T-cell (primary cell): ENCODE measurements around the gene TPRX1. TPM values are rescaled to one million over a fixed set of nuclear protein-coding genes. Genes with fewer than 3 reads are reported as not detected.
A peak's percentile ranks its signal among the peaks of the same experiment; 100 is the strongest.

Experiments
- ATAC-seq, 4 experiments: fragments of 200-7000 bp in 3 of 4; fragments of 150-1000 bp in 1 of 4; cut with Tn5 transposase; replicated peaks in 1 of 4; 1 replicate in 3 of 4; 2 replicates in 1 of 4; pipeline ENCODE4 v1.10.0; 2021; ENCODE audit warnings: moderate library complexity in 3 of 4, mild to moderate bottlenecking in 2 of 4, moderate number of reproducible peaks in 1 of 4
- CTCF ChIA-PET, 2 donors: fragments of 300-600 bp; sonication (Branson Sonifier 250); formaldehyde crosslinking; loops; one replicate each; lab custom pipeline; 2022; ENCODE audit warnings: antibody characterized with exemption in 2 of 2; lab: Charles Lee
- POLR2A ChIA-PET, 2 donors: fragments of 300-600 bp; sonication (Branson Sonifier 250); formaldehyde crosslinking; loops; one replicate each; lab custom pipeline; 2022; ENCODE audit warnings: antibody characterized with exemption in 2 of 2; lab: Charles Lee
- DNase-seq, 35 experiments: peaks; one replicate each; pipeline versions ENCODE4 v3.0.0 to v3.0.0-alpha.2; 2013 to 2023
- H3K27ac ChIP-seq: one replicate; pipeline ENCODE4 v1.5.1; 2013; ENCODE audit warnings: low read length
- H3K27me3 ChIP-seq, 2 experiments: replicated peaks in 1 of 2; 1 replicate in 1 of 2; 2 replicates in 1 of 2; pipeline versions ENCODE4 v1.6.1 to v1.7.0; 2013; ENCODE audit warnings: low read length in 1 of 2, mixed read lengths in 1 of 2; ENCODE audit not compliant: control insufficient read depth in 2 of 2, insufficient read depth in 2 of 2; ENCODE audit errors: extremely low read depth in 1 of 2
- H3K36me3 ChIP-seq, 2 donors: 1 replicate in 1 of 2; 2 replicates in 1 of 2; pipeline versions ENCODE4 v1.6.1 to v1.7.0; 2013; ENCODE audit warnings: low read length in 1 of 2; ENCODE audit not compliant: control insufficient read depth in 2 of 2, insufficient read depth in 1 of 2; ENCODE audit errors: extremely low read depth in 1 of 2
- H3K4me1 ChIP-seq, 2 experiments: 1 replicate in 1 of 2; 2 replicates in 1 of 2; pipeline versions ENCODE4 v1.6.1 to v1.7.0; 2013; ENCODE audit warnings: low read length in 2 of 2, mixed read lengths in 1 of 2; ENCODE audit not compliant: insufficient read depth in 2 of 2, control insufficient read depth in 1 of 2; ENCODE audit errors: extremely low read depth in 1 of 2
- H3K4me3 ChIP-seq, 2 donors: 1 replicate in 1 of 2; 2 replicates in 1 of 2; pipeline versions ENCODE4 v1.5.1 to v1.7.0; 2013; ENCODE audit warnings: mild to moderate bottlenecking in 2 of 2, low read length in 1 of 2, moderate library complexity in 1 of 2; ENCODE audit not compliant: control insufficient read depth in 1 of 2; ENCODE audit errors: extremely low read depth in 1 of 2
- H3K9me3 ChIP-seq: 2 replicates; pipeline ENCODE4 v1.7.0; 2013
- H3K27ac Mint-ChIP-seq, 2 donors: one replicate each; pipeline ENCODE4 v1.8.0; 2020 to 2021; ENCODE audit warnings: mild to moderate bottlenecking in 2 of 2, mixed read lengths in 2 of 2
- H3K27me3 Mint-ChIP-seq, 2 donors: one replicate each; pipeline ENCODE4 v1.8.0; 2021 to 2022; ENCODE audit warnings: mixed read lengths in 2 of 2
- H3K36me3 Mint-ChIP-seq: one replicate; pipeline ENCODE4 v1.8.0; 2021; ENCODE audit warnings: mixed read lengths
- H3K4me1 Mint-ChIP-seq, 3 donors: one replicate each; pipeline ENCODE4 v1.8.0; 2020 to 2022; ENCODE audit warnings: mixed read lengths in 3 of 3, mild to moderate bottlenecking in 1 of 3
- H3K4me3 Mint-ChIP-seq, 3 donors: one replicate each; pipeline ENCODE4 v1.8.0; 2020 to 2022; ENCODE audit warnings: mild to moderate bottlenecking in 3 of 3, mixed read lengths in 3 of 3, moderate library complexity in 3 of 3
- H3K9me3 Mint-ChIP-seq, 3 donors: one replicate each; pipeline ENCODE4 v1.8.0; 2020 to 2022; ENCODE audit warnings: mixed read lengths in 3 of 3
- WGBS: methylation state at CpG from one replicate; pipeline ENCODE4 v1.1.5; 2013; ENCODE audit warnings: missing lambda C conversion rate; ENCODE audit not compliant: insufficient coverage; 5-methylcytosine and 5-hydroxymethylcytosine counted together
- total RNA-seq, 35 experiments: library from RNA in 6 of 35; stranded (reverse) in 6 of 35; fragments of 120-200 nt in 1 of 35; gene quantifications; one replicate each; pipeline versions ENCODE4 v1.2.1 to v1.2.4 and lab custom pipeline; 2013 to 2026

The TPRX1 gene
- total RNA-seq, 5 donors from 2014 or later (not counting 1 experiment from before 2014, with no cell fraction given), result not detected

- WGBS, result 86% methylated on average over 1 of the region's 3 CpGs
- ChIA-PET POLR2A (no interaction called here), CTCF (interaction anchor here in 1 of 2 donors (0.6 kb wide), 1 partner anchor 1269 kb away, joined by 12 read pairs; no protein-coding TSS in a partner anchor)
- H3K9me3 Mint-ChIP-seq, result no peaks in the 10 kb centered on the region
- no peak overlapping the region for H3K27ac ChIP-seq
- no peak overlapping the region for H3K4me3 Mint-ChIP-seq
- peaks cover 9 to 21% of the 10 kb centered on the region in 2 donors for H3K36me3 ChIP-seq
- DNase-seq (no peak), ATAC-seq (no peak)
- H3K27me3 ChIP-seq, result peaks cover 0 to 3% of the 10 kb centered on the region in 2 experiments
- no peak overlapping the region for H3K27ac Mint-ChIP-seq
- no peaks in the 10 kb centered on the region for H3K4me1 Mint-ChIP-seq
- no peak overlapping the region for H3K4me3 ChIP-seq
- no peaks in the 10 kb centered on the region for H3K4me1 ChIP-seq
- no peaks in the 10 kb centered on the region for H3K27me3 Mint-ChIP-seq
- peaks cover 18% of the 10 kb centered on the region for H3K36me3 Mint-ChIP-seq
- H3K9me3 ChIP-seq, result no peaks in the 10 kb centered on the region
Measured at GRCh38 chr19:47762151-47762550, 42.2 kb downstream of the TPRX1 start.

GRCh38 chr19:47761566-47761965, 42.8 kb downstream of the TPRX1 start:
- H3K4me3 ChIP-seq, result no peak overlapping the region
- H3K36me3 ChIP-seq, result peaks cover 15 to 26% of the 10 kb centered on the region in 2 donors
- H3K4me1 ChIP-seq, result no peaks in the 10 kb centered on the region
- WGBS, result 100% methylated on average over 2 of the region's 5 CpGs
- no peaks in the 10 kb centered on the region for H3K27me3 Mint-ChIP-seq
- ChIA-PET CTCF (no interaction called here), POLR2A (no interaction called here)
- no peaks in the 10 kb centered on the region for H3K9me3 ChIP-seq
- no peaks in the 10 kb centered on the region for H3K4me1 Mint-ChIP-seq
- H3K4me3 Mint-ChIP-seq, result no peak overlapping the region
- peaks cover 0 to 3% of the 10 kb centered on the region in 2 experiments for H3K27me3 ChIP-seq
- no peak for ATAC-seq
- DNase-seq, result no peak
- H3K9me3 Mint-ChIP-seq, result no peaks in the 10 kb centered on the region
- H3K27ac ChIP-seq, result no peak overlapping the region
- H3K27ac Mint-ChIP-seq, result no peak overlapping the region
- H3K36me3 Mint-ChIP-seq, result peaks cover 24% of the 10 kb centered on the region

- Histone ChIP-seq H3K4me1 (no peaks in the 10 kb centered on the region), H3K36me3 (peaks cover 19 to 36% of the 10 kb centered on the region in 2 donors), H3K9me3 (no peaks in the 10 kb centered on the region), H3K27me3 (peaks cover 0 to 3% of the 10 kb centered on the region in 2 experiments), H3K27ac (no peak overlapping the region), H3K4me3 (no peak overlapping the region)
- Mint-ChIP-seq H3K36me3 (peaks cover 27% of the 10 kb centered on the region), H3K4me3 (no peak overlapping the region), H3K27ac (no peak overlapping the region), H3K9me3 (no peaks in the 10 kb centered on the region), H3K27me3 (no peaks in the 10 kb centered on the region), H3K4me1 (no peaks in the 10 kb centered on the region)
- DNase-seq (no peak), ATAC-seq (no peak)
- ChIA-PET POLR2A (no interaction called here), CTCF (no interaction called here)
- WGBS, result 100% methylated on average over 3 of the region's 5 CpGs
Measured at GRCh38 chr19:47760632-47760999, 43.7 kb downstream of the TPRX1 start.

GRCh38 chr19:47758443-47758804, 45.9 kb downstream of the TPRX1 start:
- H3K4me1 Mint-ChIP-seq, result no peaks in the 10 kb centered on the region

GRCh38 chr19:47757617-47758442, 46.5 kb downstream of the TPRX1 start:
- no peak overlapping the region for H3K4me3 ChIP-seq
- H3K27ac ChIP-seq, result no peak overlapping the region
- ChIA-PET POLR2A (interaction anchor here in 1 of 2 donors (0.7 kb wide), 1 partner anchor 351 kb away, joined by 4 read pairs; no protein-coding TSS in a partner anchor), CTCF (interaction anchor here in 1 of 2 donors (0.7 kb wide), 1 partner anchor 25 kb away, joined by 3 read pairs; no protein-coding TSS in a partner anchor)
- ATAC-seq (no peak), DNase-seq (no peak)
- Mint-ChIP-seq H3K36me3 (peaks cover 42% of the 10 kb centered on the region), H3K27ac (no peak overlapping the region), H3K4me3 (no peak overlapping the region), H3K4me1 (peaks cover 0 to 3% (median 1%) of the 10 kb centered on the region in 3 donors), H3K9me3 (no peaks in the 10 kb centered on the region), H3K27me3 (no peaks in the 10 kb centered on the region)
- peaks cover 0 to 5% of the 10 kb centered on the region in 2 experiments for H3K4me1 ChIP-seq
- H3K9me3 ChIP-seq, result no peaks in the 10 kb centered on the region
- no peaks in the 10 kb centered on the region for H3K27me3 ChIP-seq
- WGBS, result 100% methylated on average over 2 of the region's 14 CpGs
- H3K36me3 ChIP-seq, result peaks cover 19 to 58% of the 10 kb centered on the region in 2 donors

More at GRCh38 chr19:47758443-47758804, 45.9 kb downstream of the TPRX1 start:
- no peak overlapping the region for H3K4me3 Mint-ChIP-seq
- no peak overlapping the region for H3K27ac Mint-ChIP-seq
- ATAC-seq, result no peak
- no peaks in the 10 kb centered on the region for H3K27me3 ChIP-seq
- no peak overlapping the region for H3K27ac ChIP-seq
- peaks cover 19 to 53% of the 10 kb centered on the region in 2 donors for H3K36me3 ChIP-seq
- H3K36me3 Mint-ChIP-seq, result peaks cover 36% of the 10 kb centered on the region
- WGBS, result 92% methylated on average over 4 of the region's 5 CpGs
- CTCF ChIA-PET, result interaction anchor here in 1 of 2 donors (0.7 kb wide), 2 partner anchors 24 to 136 kb away, joined by 3 read pairs; no protein-coding TSS in a partner anchor
- no peak overlapping the region for H3K4me3 ChIP-seq
- no peak for DNase-seq
- POLR2A ChIA-PET, result interaction anchor here in 1 of 2 donors (0.7 to 0.8 kb wide), 2 partner anchors 9 to 350 kb away, joined by 4 read pairs; no protein-coding TSS in a partner anchor
- no peaks in the 10 kb centered on the region for H3K27me3 Mint-ChIP-seq
- H3K4me1 ChIP-seq, result no peaks in the 10 kb centered on the region
- no peaks in the 10 kb centered on the region for H3K9me3 ChIP-seq
- no peaks in the 10 kb centered on the region for H3K9me3 Mint-ChIP-seq

GRCh38 chr19:47756953-47757608, 47.3 kb downstream of the TPRX1 start:
- Mint-ChIP-seq H3K27ac (no peak overlapping the region), H3K4me3 (peak overlapping the region in 1 of 3 donors; percentile 37), H3K27me3 (no peaks in the 10 kb centered on the region), H3K9me3 (no peaks in the 10 kb centered on the region), H3K36me3 (peaks cover 43% of the 10 kb centered on the region), H3K4me1 (peaks cover 0 to 9% (median 2%) of the 10 kb centered on the region in 3 donors)
- Histone ChIP-seq H3K9me3 (no peaks in the 10 kb centered on the region), H3K4me1 (peaks cover 0 to 12% of the 10 kb centered on the region in 2 experiments), H3K27ac (no peak overlapping the region), H3K4me3 (no peak overlapping the region), H3K27me3 (no peaks in the 10 kb centered on the region), H3K36me3 (peaks cover 19 to 66% of the 10 kb centered on the region in 2 donors)
- DNase-seq, result no peak
- CTCF ChIA-PET, result no interaction called here
- ATAC-seq, result no peak
- POLR2A ChIA-PET, result no interaction called here
- 92% methylated on average over 18 of the region's 22 CpGs for WGBS
